Endothelial cell of umbilical vein (primary cell): ENCODE results near the gene UCK1. TPM values are rescaled to one million over a fixed set of nuclear protein-coding genes. Genes with fewer than 3 reads are reported as not detected.

Source experiments
- BruUV-seq: library from RNA; stranded (reverse); fragments of 400-500 nt; replicated peaks from 2 replicates; lab custom pipeline; 2021; lab: Mats Ljungman, UMichigan
- CTCF ChIA-PET: fragments of 300-600, 350-600 bp; sonication (Branson Sonifier 250); formaldehyde crosslinking; loops from one replicate; lab custom pipeline; 2021; ENCODE audit warnings: antibody characterized with exemption, inconsistent platforms; lab: Charles Lee
- POLR2A ChIA-PET: fragments of 300-600, 350-600 bp; sonication (Branson Sonifier 250); formaldehyde crosslinking; loops from one replicate; lab custom pipeline; 2021; ENCODE audit warnings: antibody characterized with exemption, inconsistent platforms; lab: Charles Lee
- DNase-seq: peaks from one replicate; pipeline ENCODE4 v3.0.0-alpha.2; 2011; ENCODE audit warnings: low read depth, low spot score
- FAIRE-seq: peaks from 2 replicates; lab custom pipeline; 2011; peaks lifted over from hg19 to GRCh38; lab: Jason Lieb, UNC
- H2AFZ ChIP-seq: 2 replicates; pipeline ENCODE4 v1.6.0; 2012; ENCODE audit warnings: low read depth, low read length, control low read depth, inconsistent platforms
- H3K27ac ChIP-seq: 2 replicates; pipeline ENCODE4 v1.5.1; 2011; ENCODE audit warnings: low read depth, mild to moderate bottlenecking, control low read depth, low read length, moderate library complexity; ENCODE audit not compliant: insufficient read depth
- H3K27me3 ChIP-seq, 2 experiments: 2 replicates each; pipeline versions ENCODE4 v1.6.0 to v1.6.1; 2011; ENCODE audit warnings: low read length in 2 of 2, mixed read lengths in 1 of 2; ENCODE audit not compliant: control insufficient read depth in 2 of 2, insufficient read depth in 2 of 2
- H3K36me3 ChIP-seq, 2 experiments: 2 replicates in 1 of 2; 3 replicates in 1 of 2; pipeline ENCODE4 v1.5.1; 2011; ENCODE audit warnings: low read length in 2 of 2, mild to moderate bottlenecking in 1 of 2, moderate library complexity in 1 of 2; ENCODE audit not compliant: control insufficient read depth in 2 of 2, insufficient read depth in 2 of 2; ENCODE audit errors: extremely low read depth in 1 of 2
- H3K4me1 ChIP-seq: 3 replicates; pipeline ENCODE4 v1.5.1; 2011; ENCODE audit warnings: mild to moderate bottlenecking, low read length; ENCODE audit not compliant: control insufficient read depth, insufficient read depth; ENCODE audit errors: extremely low read depth
- H3K4me2 ChIP-seq: 2 replicates; pipeline ENCODE4 v1.6.1; 2011; ENCODE audit warnings: low read length, control low read depth, mixed read lengths; ENCODE audit not compliant: insufficient read depth
- H3K4me3 ChIP-seq, 3 experiments: fragments of 200-600 bp in 1 of 3; sonication (generic), shearing (Covaris generic) in 1 of 3; replicated peaks in 1 of 3; 2 replicates each; pipeline ENCODE4 v1.5.1; 2011 to 2016; ENCODE audit warnings: control low read depth in 3 of 3, low read length in 3 of 3, mild to moderate bottlenecking in 2 of 3, inconsistent platforms in 1 of 3, low read depth in 1 of 3, moderate library complexity in 1 of 3; ENCODE audit not compliant: insufficient read depth in 1 of 3
- H3K79me2 ChIP-seq: 2 replicates; pipeline ENCODE4 v1.6.0; 2012; ENCODE audit warnings: low read length, inconsistent platforms; ENCODE audit not compliant: control insufficient read depth, insufficient read depth
- H3K9ac ChIP-seq: replicated peaks from 2 replicates; pipeline ENCODE3; 2011; ENCODE audit warnings: low read length, control low read depth; ENCODE audit not compliant: insufficient read depth; ENCODE audit errors: extremely low read depth
- H3K9me1 ChIP-seq: replicated peaks from 3 replicates; pipeline ENCODE4 v1.6.0; 2011; ENCODE audit warnings: mild to moderate bottlenecking, low read length; ENCODE audit not compliant: control insufficient read depth, insufficient read depth; ENCODE audit errors: extremely low read depth
- H3K9me3 ChIP-seq: replicated peaks from 2 replicates; pipeline ENCODE4 v1.5.1; 2012; ENCODE audit warnings: low read length, inconsistent platforms; ENCODE audit not compliant: control insufficient read depth, insufficient read depth
- H4K20me1 ChIP-seq: replicated peaks from 2 replicates; pipeline ENCODE3; 2011; ENCODE audit warnings: mild to moderate bottlenecking, low read length; ENCODE audit not compliant: control insufficient read depth, insufficient read depth; ENCODE audit errors: extremely low read depth
- CTCF ChIP-seq, 2 donors: IDR thresholded peaks; 1 replicate in 1 of 2; 2 replicates in 1 of 2; pipeline ENCODE4 v1.5.1; 2011; ENCODE audit warnings: low read length in 2 of 2, mild to moderate bottlenecking in 2 of 2, moderate library complexity in 2 of 2, control low read depth in 1 of 2, inconsistent platforms in 1 of 2, low read depth in 1 of 2; ENCODE audit not compliant: insufficient read depth in 1 of 2; ENCODE audit errors: extremely low read depth in 1 of 2
- EZH2 ChIP-seq: IDR thresholded peaks from 2 replicates; pipeline ENCODE4 v1.6.1; 2012; ENCODE audit warnings: borderline replicate concordance, low read depth, mild to moderate bottlenecking, moderate library complexity, low read length, inconsistent platforms; ENCODE audit not compliant: severe bottlenecking
- FOS ChIP-seq: IDR thresholded peaks from 2 replicates; pipeline ENCODE4 v1.6.1; 2011; ENCODE audit warnings: mild to moderate bottlenecking, low read length, moderate library complexity, borderline replicate concordance; ENCODE audit not compliant: insufficient read depth
- GATA2 ChIP-seq: IDR thresholded peaks from 2 replicates; pipeline ENCODE4 v1.7.0; 2011; ENCODE audit warnings: low read depth, mild to moderate bottlenecking, moderate library complexity, mixed read lengths, low read length; ENCODE audit not compliant: insufficient read length, insufficient read depth
- JUN ChIP-seq: IDR thresholded peaks from 2 replicates; pipeline ENCODE4 v1.6.1; 2011; ENCODE audit warnings: borderline replicate concordance, low read depth; ENCODE audit not compliant: insufficient read length, insufficient read depth
- MAX ChIP-seq: IDR thresholded peaks from 2 replicates; pipeline ENCODE4 v1.6.1; 2011; ENCODE audit not compliant: insufficient read depth, insufficient read length
- MYC ChIP-seq: IDR thresholded peaks from one replicate; pipeline ENCODE4 v1.6.1; 2011; ENCODE audit warnings: mild to moderate bottlenecking, low read depth, low read length
- POLR2A ChIP-seq: IDR thresholded peaks from 2 replicates; pipeline ENCODE4 v1.6.1; 2012; ENCODE audit warnings: low read depth, mild to moderate bottlenecking, control low read depth, low read length
- POLR2AphosphoS5 ChIP-seq: IDR thresholded peaks from 2 replicates; pipeline ENCODE4 v1.6.1; 2012; ENCODE audit warnings: low read depth, mild to moderate bottlenecking, control low read depth, low read length, moderate library complexity; ENCODE audit not compliant: insufficient read depth
- dilution Hi-C: fragments of 300-500 bp; cut with MboI; formaldehyde crosslinking; loops from one replicate; pipeline ENCODE4 v1.15.0; 2019; ENCODE audit warnings: low sequenced_read_pairs; ENCODE audit not compliant: extremely low pct_ligation_motif_present
- intact Hi-C: fragments of 100-400 bp; cut with micrococcal nuclease; formaldehyde crosslinking; loops from one replicate; pipeline ENCODE4 v1.10.0; 2022
- polyA plus RNA-seq, 4 experiments: library from polyadenylated mRNA; depleted of rRNA in 3 of 4; stranded (reverse) in 3 of 4; unstranded in 1 of 4; fragments of >200 nt; gene quantifications; 2 replicates each; pipeline versions ENCODE4 v1.2.1 to v1.2.3, GENCODE V29; 2011 to 2012; ENCODE audit warnings: missing spikeins in 1 of 4
- total RNA-seq: library from RNA; stranded (reverse); gene quantifications from 2 replicates; pipeline ENCODE4 v1.2.3, GENCODE V29; 2021

Gene UCK1
- total and polyA plus RNA-seq, 2 donors (not counting 3 experiments of a cell fraction or from before 2014, with no cell fraction given), result 23.6 to 30.1 TPM

GRCh38 chr9:131567910-131568309, 36.8 kb upstream of the UCK1 start:
- BruUV-seq, result no TSS peak
- no peak overlapping the region for H3K4me2 ChIP-seq
- intact Hi-C loops (no loop called here), dilution Hi-C loops (no loop called here)
- DNase-seq, result no peak
- H3K4me1 ChIP-seq, result no peaks in the 10 kb centered on the region
- H3K27me3 ChIP-seq, result no peaks in the 10 kb centered on the region
- ChIA-PET CTCF (no interaction called here), POLR2A (no interaction called here)
- peaks cover 0 to 2% of the 10 kb centered on the region in 2 experiments for H3K36me3 ChIP-seq
- no peak for FAIRE-seq
- no peak overlapping the region for H3K4me3 ChIP-seq
- H4K20me1 ChIP-seq, result no peaks in the 10 kb centered on the region
- no peaks in the 10 kb centered on the region for H3K79me2 ChIP-seq
- H3K9ac ChIP-seq, result no peak overlapping the region
- no peaks in the 10 kb centered on the region for H3K9me1 ChIP-seq
- no peak overlapping the region for H3K27ac ChIP-seq
- no peak for TF ChIP-seq POLR2AphosphoS5
- TF ChIP-seq FOS, result no peak
- TF ChIP-seq MYC, result no peak
- no peak for TF ChIP-seq EZH2
- no peak for TF ChIP-seq MAX
- TF ChIP-seq JUN, result no peak
- no peak for TF ChIP-seq GATA2
- TF ChIP-seq CTCF (IDR thresholded peaks at IDR 0.05; ENCODE audit: extremely low read depth in 1 of 2, insufficient read depth in 1 of 2, low read depth in 1 of 2, low read length in 2 of 2), result no peak
- TF ChIP-seq POLR2A, result no peak
- no peaks in the 10 kb centered on the region for H3K9me3 ChIP-seq
- H2AFZ ChIP-seq, result no peak overlapping the region
